Measurements from ENCODE around the gene NEDD4L.

Gene NEDD4L

GRCh38 chr18:58315041-58315440, 271.0 kb downstream of the NEDD4L start:
- no peak for TF ChIP-seq ESRRG (CRISPR knock-in tag; IDR thresholded peaks at IDR 0.05)
- TF ChIP-seq ISL1 (CRISPR knock-in tag; IDR thresholded peaks at IDR 0.05), result no peak
- TF ChIP-seq CSRNP3 (CRISPR knock-in tag; IDR thresholded peaks at IDR 0.05), result no peak
- no peak for TF ChIP-seq SNAI2 (CRISPR knock-in tag; IDR thresholded peaks at IDR 0.05)
- TF ChIP-seq ZFP30 (CRISPR knock-in tag; IDR thresholded peaks at IDR 0.05), result no peak
- TF ChIP-seq ARNTL (CRISPR knock-in tag; IDR thresholded peaks at IDR 0.05; ENCODE audit: borderline replicate concordance, low read depth), result no peak
- no peak for TF ChIP-seq OSR1 (CRISPR knock-in tag; IDR thresholded peaks at IDR 0.05)
- TF ChIP-seq POU6F1 (CRISPR knock-in tag; IDR thresholded peaks at IDR 0.05; ENCODE audit: borderline replicate concordance, low read depth), result no peak
- TF ChIP-seq TOX (CRISPR knock-in tag; IDR thresholded peaks at IDR 0.05; ENCODE audit: borderline replicate concordance), result no peak
- ATAC-seq, result no peak

- TF ChIP-seq ZC3H10 (CRISPR knock-in tag; IDR thresholded peaks at IDR 0.05), result no peak
- no peak for TF ChIP-seq ESRRG (CRISPR knock-in tag; IDR thresholded peaks at IDR 0.05)
- TF ChIP-seq RARB (CRISPR knock-in tag; IDR thresholded peaks at IDR 0.05), result no peak
- no peak for TF ChIP-seq ZNF565 (CRISPR knock-in tag; conservative IDR thresholded peaks at IDR 0.05; ENCODE audit: low read depth)
- TF ChIP-seq CREB5 (CRISPR knock-in tag; IDR thresholded peaks at IDR 0.05; ENCODE audit: low read depth), result no peak
- no peak for TF ChIP-seq POU6F1 (CRISPR knock-in tag; IDR thresholded peaks at IDR 0.05; ENCODE audit: borderline replicate concordance, low read depth)
- no peak for TF ChIP-seq TSHZ2 (CRISPR knock-in tag; IDR thresholded peaks at IDR 0.05)
- no peak for TF ChIP-seq PATZ1 (CRISPR knock-in tag; IDR thresholded peaks at IDR 0.05; ENCODE audit: borderline replicate concordance)
- no peak for TF ChIP-seq OSR1 (CRISPR knock-in tag; IDR thresholded peaks at IDR 0.05)
- no peak for TF ChIP-seq ZFP3 (CRISPR knock-in tag; IDR thresholded peaks at IDR 0.05)
- no peak for TF ChIP-seq CSDC2 (CRISPR knock-in tag; IDR thresholded peaks at IDR 0.05)
- no peak for TF ChIP-seq ISL1 (CRISPR knock-in tag; IDR thresholded peaks at IDR 0.05)
- TF ChIP-seq CSRNP3 (CRISPR knock-in tag; IDR thresholded peaks at IDR 0.05), result no peak
- no peak for TF ChIP-seq BACH2 (CRISPR knock-in tag; IDR thresholded peaks at IDR 0.05; ENCODE audit: borderline replicate concordance)
- no peak for TF ChIP-seq ARNTL (CRISPR knock-in tag; IDR thresholded peaks at IDR 0.05; ENCODE audit: borderline replicate concordance, low read depth)
- no peak for ATAC-seq
Measured at GRCh38 chr18:58315739-58316215, 271.8 kb downstream of the NEDD4L start.
